A673 (cell line): ENCODE measurements around the gene PPRC1. TPM values are rescaled to one million over a fixed set of nuclear protein-coding genes. Genes with fewer than 3 reads are reported as not detected.

Experiments used
- BruUV-seq: library from RNA; stranded (reverse); fragments of 400-500 nt; replicated peaks from 2 replicates; lab custom pipeline; 2021; lab: Mats Ljungman, UMichigan
- CTCF ChIA-PET: fragments of 300-600 bp; sonication (Branson Sonifier 250); formaldehyde crosslinking; loops from one replicate; lab custom pipeline; 2022; ENCODE audit warnings: antibody characterized with exemption; lab: Charles Lee
- POLR2A ChIA-PET: fragments of 300-600 bp; sonication (Branson Sonifier 250); formaldehyde crosslinking; loops from one replicate; lab custom pipeline; 2022; ENCODE audit warnings: antibody characterized with exemption; ENCODE audit not compliant: low non-redundant PET; lab: Charles Lee
- DNase-seq: peaks from one replicate; pipeline ENCODE4 v3.0.0-alpha.2; 2015; ENCODE audit warnings: low spot score
- H3K27ac ChIP-seq: fragments of 200-600 bp; sonication (generic); 2 replicates; pipeline ENCODE4 v1.5.1; 2016; ENCODE audit warnings: mixed run types, low read depth, mild to moderate bottlenecking, mixed read lengths, antibody characterized with exemption, low read length; ENCODE audit not compliant: poor library complexity, severe bottlenecking
- H3K27me3 ChIP-seq: fragments of 200-600 bp; sonication (generic); replicated peaks from 2 replicates; pipeline ENCODE4 v1.6.1; 2017; ENCODE audit warnings: mixed run types, low read depth, mild to moderate bottlenecking, mixed read lengths, antibody characterized with exemption, low read length; ENCODE audit not compliant: insufficient read depth, poor library complexity
- H3K36me3 ChIP-seq: fragments of 200-600 bp; sonication (generic); 2 replicates; pipeline ENCODE4 v1.6.1; 2016; ENCODE audit warnings: mixed run types, mild to moderate bottlenecking, mixed read lengths, antibody characterized with exemption, low read length; ENCODE audit not compliant: insufficient read depth, poor library complexity, severe bottlenecking
- H3K4me1 ChIP-seq: fragments of 200-600 bp; sonication (generic); 2 replicates; pipeline ENCODE4 v1.6.1; 2017; ENCODE audit warnings: mixed run types, mild to moderate bottlenecking, mixed read lengths, antibody characterized with exemption, low read length; ENCODE audit not compliant: insufficient read depth, poor library complexity, severe bottlenecking
- H3K4me3 ChIP-seq: fragments of 200-600 bp; sonication (generic); 2 replicates; pipeline ENCODE4 v1.5.1; 2016; ENCODE audit warnings: low read depth, mixed run types, mild to moderate bottlenecking, mixed read lengths, low read length; ENCODE audit not compliant: poor library complexity, severe bottlenecking
- H3K9me3 ChIP-seq: fragments of 200-600 bp; sonication (generic); 2 replicates; pipeline ENCODE4 v1.6.1; 2016; ENCODE audit warnings: mixed run types, low read depth, mild to moderate bottlenecking, mixed read lengths, antibody characterized with exemption, low read length; ENCODE audit not compliant: poor library complexity, severe bottlenecking
- EZH2 ChIP-seq: fragments of 200-600 bp; sonication (generic); IDR thresholded peaks from 2 replicates; pipeline ENCODE4 v1.6.1; 2017; ENCODE audit warnings: borderline replicate concordance, low read depth, mild to moderate bottlenecking, mixed read lengths, antibody characterized with exemption, low read length; ENCODE audit not compliant: poor library complexity, severe bottlenecking
- intact Hi-C: fragments of 100-400 bp; cut with micrococcal nuclease; formaldehyde crosslinking; loops from one replicate; pipeline ENCODE4 v1.10.0; 2022; ENCODE audit not compliant: unreplicated experiment
- total RNA-seq: library from RNA; stranded (reverse); gene quantifications from 2 replicates; pipeline ENCODE4 v1.2.3, GENCODE V29; 2021
- TF ChIP-seq, protein P1 (sequence below): fragments of 300-800, 200-600 bp; sonication (generic); conservative IDR thresholded peaks from 2 replicates; pipeline ENCODE4 v1.5.1; 2017; ENCODE audit warnings: low read depth, mild to moderate bottlenecking, antibody characterized with exemption, low read length, moderate library complexity, mixed read lengths

PPRC1 gene
- total RNA-seq, 1 experiment from 2014 or later = 103 TPM

DNA sequence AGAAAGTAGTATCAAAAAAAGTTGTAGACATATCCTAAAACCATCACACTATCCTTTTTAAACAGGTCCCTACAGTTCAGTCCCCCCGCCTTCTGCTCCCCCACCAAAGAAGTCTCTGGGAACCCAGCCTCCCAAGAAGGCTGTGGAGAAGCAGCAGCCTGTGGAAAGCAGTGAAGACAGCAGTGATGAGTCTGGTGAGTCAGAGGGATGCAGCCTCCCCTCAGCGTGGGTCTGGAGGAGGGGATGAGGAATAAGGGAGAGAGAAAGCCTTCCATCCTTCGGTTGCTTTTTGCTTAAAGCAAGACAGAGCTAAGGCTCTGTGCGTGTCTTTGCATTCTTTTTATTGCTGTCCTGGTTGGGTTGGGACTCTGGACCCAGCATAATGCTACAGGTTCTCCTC, 27.0 kb downstream of the PPRC1 start:
- Histone ChIP-seq H3K4me3 (no peak overlapping the region), H3K27me3 (no peaks in the 10 kb centered on the region), H3K9me3 (no peaks in the 10 kb centered on the region), H3K36me3 (peaks cover 89% of the 10 kb centered on the region), H3K4me1 (no peaks in the 10 kb centered on the region), H3K27ac (no peak overlapping the region)
- DNase-seq = no peak
- intact Hi-C loops = loop anchor here (10.0 kb wide), 1 partner anchor 425 kb away; no protein-coding TSS in a partner anchor
- POLR2A ChIA-PET = interaction anchor here (0.6 to 1.0 kb wide), 2 partner anchors 8 to 236 kb away, joined by 3 to 4 read pairs; partner anchors contain the start of genes NFKB2 and NOLC1
- BruUV-seq = no TSS peak
- CTCF ChIA-PET = no interaction called here
- TF ChIP-seq, protein P1, sequence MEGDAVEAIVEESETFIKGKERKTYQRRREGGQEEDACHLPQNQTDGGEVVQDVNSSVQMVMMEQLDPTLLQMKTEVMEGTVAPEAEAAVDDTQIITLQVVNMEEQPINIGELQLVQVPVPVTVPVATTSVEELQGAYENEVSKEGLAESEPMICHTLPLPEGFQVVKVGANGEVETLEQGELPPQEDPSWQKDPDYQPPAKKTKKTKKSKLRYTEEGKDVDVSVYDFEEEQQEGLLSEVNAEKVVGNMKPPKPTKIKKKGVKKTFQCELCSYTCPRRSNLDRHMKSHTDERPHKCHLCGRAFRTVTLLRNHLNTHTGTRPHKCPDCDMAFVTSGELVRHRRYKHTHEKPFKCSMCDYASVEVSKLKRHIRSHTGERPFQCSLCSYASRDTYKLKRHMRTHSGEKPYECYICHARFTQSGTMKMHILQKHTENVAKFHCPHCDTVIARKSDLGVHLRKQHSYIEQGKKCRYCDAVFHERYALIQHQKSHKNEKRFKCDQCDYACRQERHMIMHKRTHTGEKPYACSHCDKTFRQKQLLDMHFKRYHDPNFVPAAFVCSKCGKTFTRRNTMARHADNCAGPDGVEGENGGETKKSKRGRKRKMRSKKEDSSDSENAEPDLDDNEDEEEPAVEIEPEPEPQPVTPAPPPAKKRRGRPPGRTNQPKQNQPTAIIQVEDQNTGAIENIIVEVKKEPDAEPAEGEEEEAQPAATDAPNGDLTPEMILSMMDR = no peak
- TF ChIP-seq EZH2 = no peak

- BruUV-seq = TSS peak; percentile 40
- ChIA-PET POLR2A (no interaction called here), CTCF (no interaction called here)
- intact Hi-C loops = loop anchor here (10.0 kb wide), 1 partner anchor 421 kb away; no protein-coding TSS in a partner anchor
- Histone ChIP-seq H3K36me3 (peaks cover 56% of the 10 kb centered on the region), H3K27me3 (no peaks in the 10 kb centered on the region), H3K4me3 (no peak overlapping the region), H3K9me3 (no peaks in the 10 kb centered on the region), H3K27ac (no peak overlapping the region), H3K4me1 (no peaks in the 10 kb centered on the region)
- no peak for DNase-seq
- no peak for TF ChIP-seq EZH2
- TF ChIP-seq, protein P1 = no peak
Observed at GRCh38 chr10:102163342-102163989, 30.6 kb downstream of the PPRC1 start.

DNA sequence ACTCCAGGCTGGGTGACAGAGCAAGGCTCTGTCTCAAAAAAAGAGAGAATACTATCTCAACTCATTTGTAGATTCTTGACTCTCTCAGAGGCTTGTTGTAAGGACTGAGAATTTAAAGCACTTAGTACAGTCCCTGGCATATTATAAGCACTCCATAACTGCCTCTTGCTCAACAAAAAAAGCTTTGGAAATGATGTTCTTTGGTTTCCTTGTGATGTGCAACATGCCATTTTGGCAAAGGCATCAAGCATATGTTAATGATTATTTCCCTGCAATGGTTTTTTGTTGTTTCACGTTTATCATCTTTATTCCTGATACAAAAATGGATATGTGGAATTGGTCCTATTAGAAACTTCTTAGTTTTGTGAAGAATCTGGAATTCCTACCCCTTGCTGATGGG, 35.0 kb downstream of the PPRC1 start:
- intact Hi-C loops = loop anchor here (2.0 to 10.0 kb wide), 3 partner anchors 59 to 417 kb away; partner anchors contain the start of genes ELOVL3 and NFKB2
- Histone ChIP-seq H3K9me3 (no peaks in the 10 kb centered on the region), H3K4me1 (no peaks in the 10 kb centered on the region), H3K27ac (no peak overlapping the region), H3K4me3 (no peak overlapping the region), H3K27me3 (no peaks in the 10 kb centered on the region), H3K36me3 (peaks cover 12% of the 10 kb centered on the region)
- ChIA-PET CTCF (no interaction called here), POLR2A (no interaction called here)
- no peak for DNase-seq
- no TSS peak for BruUV-seq
- no peak for TF ChIP-seq EZH2
